K562 (cell line): ENCODE results near the gene SPDEF. TPM values are rescaled to one million over a fixed set of nuclear protein-coding genes. Genes with fewer than 3 reads are reported as not detected.

Experiments
- ATAC-seq: fragments of 200-7000 bp; cut with Tn5 transposase; 3 replicates; pipeline ENCODE4 v1.9.1; 2020; ENCODE audit warnings: moderate library complexity
- BruUV-seq: library from RNA; stranded (reverse); fragments of 400-500 nt; replicated peaks from 2 replicates; lab custom pipeline; 2021; lab: Mats Ljungman, UMichigan
- CTCF ChIA-PET: fragments of 300-600 bp; formaldehyde crosslinking; extraction: SDS; loops from one replicate; lab custom pipeline; 2021; ENCODE audit warnings: low intra/inter-chr PET ratio; lab: Yijun Ruan, JAX
- POLR2A ChIA-PET: fragments of 300-600, 350-650 bp; sonication (Branson Sonifier 250); formaldehyde crosslinking; extraction: SDS; loops from one replicate; lab custom pipeline; 2021; ENCODE audit warnings: antibody characterized with exemption, inconsistent platforms; lab: Yijun Ruan, JAX
- DNase-seq, 4 experiments: peaks; one replicate each; pipeline versions ENCODE4 v3.0.0 to v3.0.0-alpha.2; 2011 to 2018; ENCODE audit warnings: low spot score in 3 of 4, mixed read lengths in 3 of 4; ENCODE audit errors: extremely low read depth in 1 of 4
- FAIRE-seq: peaks from 2 replicates; lab custom pipeline; 2011; peaks lifted over from hg19 to GRCh38; lab: Jason Lieb, UNC
- H2AFZ ChIP-seq: 2 replicates; pipeline ENCODE4 v1.6.0; 2011; ENCODE audit warnings: low read depth, low read length, control low read depth, inconsistent platforms
- H3K27ac ChIP-seq: fragments of 200-600 bp; 3 replicates; pipeline ENCODE4 v1.8.0; 2011; ENCODE audit warnings: low read depth, mild to moderate bottlenecking, control low read depth, inconsistent platforms, low read length, moderate library complexity, mixed read lengths; ENCODE audit errors: extremely low read depth
- H3K27me3 ChIP-seq, 2 experiments: fragments of 300-600 bp in 1 of 2; 2 replicates in 1 of 2; 3 replicates in 1 of 2; pipeline versions ENCODE4 v1.6.0 to v1.8.0; 2011; ENCODE audit warnings: inconsistent platforms in 2 of 2, low read length in 2 of 2, mild to moderate bottlenecking in 1 of 2, mixed read lengths in 1 of 2, moderate library complexity in 1 of 2; ENCODE audit not compliant: control insufficient read depth in 2 of 2, insufficient read depth in 2 of 2
- H3K36me3 ChIP-seq: fragments of 300-600 bp; 3 replicates; pipeline ENCODE4 v1.8.0; 2011; ENCODE audit warnings: mild to moderate bottlenecking, low read length, inconsistent platforms; ENCODE audit not compliant: control insufficient read depth, insufficient read depth
- H3K4me1 ChIP-seq, 2 experiments: fragments of 200-600 bp in 1 of 2; replicated peaks in 1 of 2; 2 replicates in 1 of 2; 3 replicates in 1 of 2; pipeline versions ENCODE4 v1.5.1 to v1.8.0; 2011; ENCODE audit warnings: inconsistent platforms in 2 of 2, low read length in 2 of 2, mild to moderate bottlenecking in 1 of 2, mixed read lengths in 1 of 2, moderate library complexity in 1 of 2; ENCODE audit not compliant: control insufficient read depth in 2 of 2, insufficient read depth in 2 of 2
- H3K4me2 ChIP-seq: 2 replicates; pipeline ENCODE4 v1.6.1; 2011; ENCODE audit warnings: low read length, control low read depth, inconsistent platforms, mixed read lengths; ENCODE audit not compliant: insufficient read depth
- H3K4me3 ChIP-seq: fragments of 200-600 bp; sonication (generic), shearing (Covaris generic); 2 replicates; pipeline ENCODE4 v1.5.1; 2016; ENCODE audit warnings: control low read depth, inconsistent platforms
- H3K79me2 ChIP-seq: fragments of 200-600 bp; 3 replicates; pipeline ENCODE4 v1.8.0; 2011; ENCODE audit warnings: low read length, inconsistent platforms; ENCODE audit not compliant: control insufficient read depth, insufficient read depth
- H3K9ac ChIP-seq, 2 experiments: 2 replicates each; pipeline versions ENCODE4 v1.6.0 to v1.6.1; 2011; ENCODE audit warnings: low read depth in 2 of 2, low read length in 2 of 2, control low read depth in 1 of 2, inconsistent platforms in 1 of 2, mild to moderate bottlenecking in 1 of 2, mixed read lengths in 1 of 2; ENCODE audit not compliant: insufficient read depth in 1 of 2
- H3K9me1 ChIP-seq: one replicate; pipeline ENCODE4 v1.6.0; 2011; ENCODE audit warnings: inconsistent platforms, mild to moderate bottlenecking, low read length, moderate library complexity; ENCODE audit not compliant: control insufficient read depth, insufficient read depth
- H3K9me3 ChIP-seq: replicated peaks from 2 replicates; pipeline ENCODE4 v1.5.1; 2011; ENCODE audit warnings: low read depth, low read length, inconsistent platforms; ENCODE audit not compliant: control insufficient read depth, insufficient read depth
- H4K20me1 ChIP-seq: replicated peaks from 2 replicates; pipeline ENCODE4 v1.6.1; 2011; ENCODE audit warnings: low read length, inconsistent platforms, mixed read lengths; ENCODE audit not compliant: control insufficient read depth, insufficient read depth
- PHB ChIP-seq: fragments of 250-450 bp; sonication (Bioruptor Pico); IDR thresholded peaks from 2 replicates; pipeline ENCODE4 v1.5.0; 2021
- POLR2G ChIP-seq: fragments of 200-400 bp; formaldehyde crosslinking; IDR thresholded peaks from 2 replicates; pipeline ENCODE4 v1.6.1; 2017; ENCODE audit warnings: low read depth, mild to moderate bottlenecking, antibody characterized with exemption, low read length, moderate library complexity
- WGBS: fragments of 100-300 bp; shearing (Covaris generic); methylation state at CpG from one replicate; pipeline ENCODE4 v1.1.6; 2016; ENCODE audit warnings: low coverage, mixed read lengths; ENCODE audit not compliant: insufficient coverage; ENCODE audit errors: missing lambda C conversion rate; 5-methylcytosine and 5-hydroxymethylcytosine counted together
- in situ Hi-C: fragments of 300-500 bp; cut with MboI; formaldehyde crosslinking; loops from 4 replicates; pipeline ENCODE4 v1.15.0; 2018; ENCODE audit warnings: inconsistent platforms, mixed read lengths
- intact Hi-C: fragments of 100-400 bp; cut with micrococcal nuclease; formaldehyde crosslinking; loops from 2 replicates; pipeline ENCODE4 v1.14.2; 2022
- polyA plus RNA-seq, 8 experiments: library from polyadenylated mRNA; depleted of rRNA in 4 of 8; stranded (reverse) in 5 of 8; unstranded in 3 of 8; fragments of >200 nt; fragmentation: Nextera tagmentation in 2 of 8; fragmentation: Illumina TruSeq in 1 of 8; extraction: Ambion mirVana in 2 of 8; extraction: Trizol in 1 of 8; gene quantifications; 2 replicates each; pipeline versions ENCODE4 v1.2.1 to v1.2.3, GENCODE V29; 2011 to 2014; ENCODE audit warnings: inconsistent platforms in 1 of 8, missing spikeins in 1 of 8
- total RNA-seq, 7 experiments: library from RNA; depleted of rRNA in 6 of 7; stranded (reverse); fragments of >200 nt in 6 of 7; fragmentation: Illumina TruSeq in 2 of 7; extraction: Trizol in 2 of 7; gene quantifications; 2 replicates each; pipeline versions ENCODE4 v1.2.1 to v1.2.3, GENCODE V29; 2011 to 2021; ENCODE audit warnings: low replicate concordance in 1 of 7
- TF ChIP-seq, protein P1 (sequence below): fragments of 450-650 bp; conservative IDR thresholded peaks from 2 replicates; pipeline ENCODE4 v1.6.1; 2016; ENCODE audit warnings: missing genetic modification characterization, low read depth, mild to moderate bottlenecking, missing compliant biosample characterization, moderate library complexity

Gene SPDEF
- total and polyA plus RNA-seq, 9 of the 15 experiments (the other 6 are each of a cell fraction or from before 2014, with no cell fraction given) = 0.04 to 0.12 (median 0.11) TPM; not detected in 5

DNA sequence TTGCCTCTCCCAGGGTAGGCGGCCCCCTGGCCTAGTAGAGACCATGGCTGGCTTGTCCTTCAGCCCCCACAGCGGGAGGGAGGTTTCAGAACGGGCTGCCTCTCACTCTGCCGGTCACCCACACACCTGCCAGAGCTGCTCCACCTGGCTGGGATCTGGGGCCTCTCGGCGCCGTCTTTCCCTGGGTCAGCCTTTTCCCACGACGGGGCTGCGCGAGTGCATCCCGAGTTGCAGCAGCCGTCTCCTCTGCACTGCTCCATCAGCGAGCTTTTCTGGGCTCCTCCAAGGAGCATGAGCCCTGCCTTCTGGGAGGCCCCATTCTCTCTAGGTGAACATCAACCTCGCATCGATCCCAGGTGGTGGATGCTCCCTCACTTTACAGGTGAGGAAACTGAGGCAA is 15.9 kb upstream of the SPDEF start:
- no peak overlapping the region for H2AFZ ChIP-seq
- H3K4me2 ChIP-seq = no peak overlapping the region
- CTCF ChIA-PET = no interaction called here
- TF ChIP-seq POLR2G = peak; percentile 37; the same call in 1 of the 2 replicates
- no peak for TF ChIP-seq PHB
- TF ChIP-seq, all 486 proteins: peak for 1
- Histone ChIP-seq H3K27ac (no peak overlapping the region), H3K9ac (peak overlapping the region in 1 of 2 experiments; percentile 6; a peak in 2 of 4 replicates), H3K4me3 (no peak overlapping the region), H4K20me1 (no peaks in the 10 kb centered on the region; the same call in 1 of the 2 replicates), H3K4me1 (peaks cover 10 to 46% of the 10 kb centered on the region in 2 experiments; a peak in 3 of 5 replicates), H3K9me1 (no peaks in the 10 kb centered on the region), H3K9me3 (no peaks in the 10 kb centered on the region), H3K27me3 (no peaks in the 10 kb centered on the region), H3K36me3 (no peaks in the 10 kb centered on the region), H3K79me2 (no peaks in the 10 kb centered on the region)
- BruUV-seq = no TSS peak
- ATAC-seq = no peak
- POLR2A ChIA-PET = interaction anchor here (0.8 to 1.3 kb wide), 3 partner anchors 8 to 397 kb away, joined by 3 to 5 read pairs (median 3); no protein-coding TSS in a partner anchor
- intact Hi-C loops (no loop called here), in situ Hi-C loops (no loop called here)
- no peak for FAIRE-seq
- WGBS = 68% methylated on average over 15 of the region's 16 CpGs
- no peak for DNase-seq

DNA sequence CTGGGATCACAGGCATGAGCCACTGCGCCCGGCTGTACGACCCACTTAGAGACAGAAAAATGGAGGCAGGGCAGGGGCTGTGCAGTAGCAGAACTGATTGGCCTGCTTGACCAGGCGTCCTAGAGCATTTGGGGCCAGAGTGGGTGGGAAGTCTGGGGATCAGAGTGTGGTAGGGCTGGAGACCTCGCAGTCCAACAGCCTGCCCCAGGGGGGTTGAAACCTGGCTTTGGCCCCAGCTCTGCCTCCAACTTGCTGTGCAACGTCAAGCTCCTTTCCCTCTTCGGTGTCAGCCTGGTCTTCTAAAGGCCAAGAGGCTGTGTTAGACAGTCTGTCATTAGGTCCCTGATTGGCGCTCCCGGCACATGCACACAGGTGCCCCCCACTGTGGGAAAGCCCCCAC is 15.3 kb upstream of the SPDEF start:
- in situ Hi-C loops (no loop called here), intact Hi-C loops (no loop called here)
- H3K27ac ChIP-seq = no peak overlapping the region
- H2AFZ ChIP-seq = no peak overlapping the region
- WGBS = 69% methylated on average over 9 of the region's 9 CpGs
- no peaks in the 10 kb centered on the region for H3K9me3 ChIP-seq
- no peaks in the 10 kb centered on the region for H3K27me3 ChIP-seq
- H3K9ac ChIP-seq = peak overlapping the region in 1 of 2 experiments; percentile 6; a peak in 2 of 4 replicates
- ChIA-PET POLR2A (interaction anchor here (0.8 to 1.5 kb wide), 3 partner anchors 9 to 396 kb away, joined by 3 to 5 read pairs (median 3); no protein-coding TSS in a partner anchor), CTCF (no interaction called here)
- BruUV-seq = no TSS peak
- H3K4me3 ChIP-seq = no peak overlapping the region
- DNase-seq (no peak), FAIRE-seq (no peak), ATAC-seq (peak; percentile 3; the same call in 1 of the 3 replicates)
- peaks cover 10 to 48% of the 10 kb centered on the region in 2 experiments; a peak in 3 of 5 replicates for H3K4me1 ChIP-seq
- H4K20me1 ChIP-seq = no peaks in the 10 kb centered on the region; the same call in 1 of the 2 replicates
- no peaks in the 10 kb centered on the region for H3K9me1 ChIP-seq
- H3K4me2 ChIP-seq = no peak overlapping the region
- no peaks in the 10 kb centered on the region for H3K36me3 ChIP-seq
- TF ChIP-seq, protein P1, sequence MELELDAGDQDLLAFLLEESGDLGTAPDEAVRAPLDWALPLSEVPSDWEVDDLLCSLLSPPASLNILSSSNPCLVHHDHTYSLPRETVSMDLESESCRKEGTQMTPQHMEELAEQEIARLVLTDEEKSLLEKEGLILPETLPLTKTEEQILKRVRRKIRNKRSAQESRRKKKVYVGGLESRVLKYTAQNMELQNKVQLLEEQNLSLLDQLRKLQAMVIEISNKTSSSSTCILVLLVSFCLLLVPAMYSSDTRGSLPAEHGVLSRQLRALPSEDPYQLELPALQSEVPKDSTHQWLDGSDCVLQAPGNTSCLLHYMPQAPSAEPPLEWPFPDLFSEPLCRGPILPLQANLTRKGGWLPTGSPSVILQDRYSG (tag) = no peak
- no peaks in the 10 kb centered on the region for H3K79me2 ChIP-seq
